Stomach (tissue), 9 donors: ENCODE data around the gene ANKRA2. TPM values are rescaled to one million over a fixed set of nuclear protein-coding genes. Genes with fewer than 3 reads are reported as not detected.
"Not testable (repeated sequence)": the region's sequence is repeated elsewhere in the genome, so short reads cannot be mapped to it uniquely, and the experiment has no call there.

ENCODE experiments used
- DNase-seq, 2 donors: peaks; one replicate each; pipeline versions ENCODE4 v3.0.0 to v3.0.0-alpha.2; 2013 to 2019
- H3K27ac ChIP-seq, 5 donors: fragments of 200-600 bp in 4 of 5; sonication (generic) in 4 of 5; one replicate each; pipeline ENCODE4 v1.5.1; 2013 to 2019; ENCODE audit warnings: mild to moderate bottlenecking in 1 of 5, moderate library complexity in 1 of 5
- H3K27me3 ChIP-seq, 3 donors: fragments of 200-600 bp; sonication (generic); one replicate each; pipeline ENCODE4 v1.5.1; 2017 to 2019; ENCODE audit warnings: mixed run types in 1 of 3
- H3K36me3 ChIP-seq, 4 donors: fragments of 200-600 bp; sonication (generic); 1 replicate in 3 of 4; 2 replicates in 1 of 4; pipeline ENCODE4 v1.5.1; 2016 to 2019
- H3K4me1 ChIP-seq, 4 donors: fragments of 200-600 bp; sonication (generic); one replicate each; pipeline ENCODE4 v1.5.1; 2016 to 2019
- H3K4me3 ChIP-seq, 4 donors: fragments of 200-600 bp; sonication (generic) in 3 of 4; one replicate each; pipeline ENCODE4 v1.5.1; 2016 to 2019; ENCODE audit warnings: mild to moderate bottlenecking in 1 of 4
- H3K9me3 ChIP-seq, 4 donors: fragments of 200-600 bp; sonication (generic); one replicate each; pipeline ENCODE4 v1.5.1; 2016 to 2019
- EP300 ChIP-seq: sonication (generic); formaldehyde crosslinking; IDR thresholded peaks from one replicate; pipeline ENCODE4 v1.6.1; 2017; ENCODE audit warnings: antibody characterized with exemption
- POLR2A ChIP-seq, 4 donors: fragments of 450-650 bp; IDR thresholded peaks; one replicate each; pipeline ENCODE4 v1.6.1; 2016; ENCODE audit warnings: antibody characterized with exemption in 4 of 4, control low read depth in 2 of 4, mild to moderate bottlenecking in 1 of 4, moderate library complexity in 1 of 4
- POLR2AphosphoS5 ChIP-seq, 3 donors: sonication (generic); formaldehyde crosslinking; IDR thresholded peaks; one replicate each; pipeline ENCODE4 v1.6.1; 2016; ENCODE audit warnings: antibody characterized with exemption in 3 of 3
- WGBS, 5 donors: extraction: QIAGEN DNeasy Blood & Tissue Kit in 3 of 5; methylation state at CpG; one replicate each; pipeline versions ENCODE4 v1.1.5 to v1.1.7; 2013 to 2018; 5-methylcytosine and 5-hydroxymethylcytosine counted together
- intact Hi-C: fragments of 100-400 bp; cut with DNase I; formaldehyde crosslinking; loops from one replicate; pipeline ENCODE4 v1.15.1; 2023; ENCODE audit warnings: low total_unique reads
- polyA plus RNA-seq, 3 donors: library from polyadenylated mRNA; stranded (reverse); fragments of 200-250 nt; gene quantifications; one replicate each; pipeline ENCODE4 v1.2.3, GENCODE V29; 2013
- total RNA-seq, 5 donors: library from RNA; depleted of rRNA; stranded (reverse); fragments of >200 nt; gene quantifications; one replicate each; pipeline versions ENCODE4 v1.1.0 to v1.2.3, GENCODE V29; 2014 to 2016
- TF ChIP-seq, protein P1 (sequence below), 7 experiments: fragments of 450-650 bp in 4 of 7; fragments of 200-600 bp in 3 of 7; sonication (generic) in 3 of 7; IDR thresholded peaks; one replicate each; pipeline ENCODE4 v1.5.1; 2016 to 2019; ENCODE audit warnings: antibody characterized with exemption in 7 of 7, control low read depth in 2 of 7, mild to moderate bottlenecking in 1 of 7
- donor health status: healthy with polysubstance abuse.
- donor health status: Bipolar disorder and iron deficiency.
- donor health status: healthy.

ANKRA2 gene
- total and polyA plus RNA-seq, 8 donors = 2.0 to 115 (median 24.0) TPM

DNA sequence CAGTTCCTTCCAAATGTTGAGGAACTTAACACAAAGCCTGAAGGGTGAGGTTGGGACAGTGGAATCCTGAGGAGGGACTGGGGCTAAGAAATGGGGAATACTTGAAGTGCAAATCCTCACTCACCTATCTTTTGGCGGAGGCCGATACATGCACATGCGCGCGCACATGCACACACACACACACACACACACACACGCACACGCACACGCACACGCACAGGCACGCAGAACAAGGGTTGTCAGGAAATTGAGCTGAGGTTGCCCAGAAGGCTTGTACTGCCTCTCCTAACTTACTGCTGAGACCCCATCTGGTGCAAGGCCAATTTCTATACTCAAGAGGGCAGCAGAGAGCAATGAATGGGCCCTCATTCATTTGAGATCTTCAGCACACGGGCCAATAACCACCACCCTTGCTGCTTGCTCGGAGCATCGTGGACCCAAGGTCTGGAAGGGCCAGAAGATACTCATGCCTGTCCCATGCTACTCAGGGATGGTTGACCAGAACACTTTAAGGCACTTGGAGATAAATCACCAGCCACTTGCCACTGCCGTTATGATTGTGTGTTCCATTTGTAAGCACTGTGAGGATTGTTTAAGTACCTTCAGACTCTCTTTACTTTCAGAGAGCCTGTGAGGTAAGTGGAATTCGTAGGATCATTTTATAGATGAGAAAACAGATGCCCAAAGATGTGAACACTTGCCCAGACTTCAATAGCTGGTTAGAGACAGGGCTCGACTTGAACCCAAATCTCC lies 45.7 kb downstream of the ANKRA2 start:
- Histone ChIP-seq H3K36me3 (no peaks in the 10 kb centered on the region), H3K4me1 (peaks cover 12 to 41% (median 18%) of the 10 kb centered on the region in 4 donors), H3K9me3 (no peaks in the 10 kb centered on the region), H3K27me3 (no peaks in the 10 kb centered on the region), H3K4me3 (no peak overlapping the region), H3K27ac (no peak overlapping the region)
- intact Hi-C loops = no loop called here
- no peak for TF ChIP-seq EP300
- TF ChIP-seq, protein P1, sequence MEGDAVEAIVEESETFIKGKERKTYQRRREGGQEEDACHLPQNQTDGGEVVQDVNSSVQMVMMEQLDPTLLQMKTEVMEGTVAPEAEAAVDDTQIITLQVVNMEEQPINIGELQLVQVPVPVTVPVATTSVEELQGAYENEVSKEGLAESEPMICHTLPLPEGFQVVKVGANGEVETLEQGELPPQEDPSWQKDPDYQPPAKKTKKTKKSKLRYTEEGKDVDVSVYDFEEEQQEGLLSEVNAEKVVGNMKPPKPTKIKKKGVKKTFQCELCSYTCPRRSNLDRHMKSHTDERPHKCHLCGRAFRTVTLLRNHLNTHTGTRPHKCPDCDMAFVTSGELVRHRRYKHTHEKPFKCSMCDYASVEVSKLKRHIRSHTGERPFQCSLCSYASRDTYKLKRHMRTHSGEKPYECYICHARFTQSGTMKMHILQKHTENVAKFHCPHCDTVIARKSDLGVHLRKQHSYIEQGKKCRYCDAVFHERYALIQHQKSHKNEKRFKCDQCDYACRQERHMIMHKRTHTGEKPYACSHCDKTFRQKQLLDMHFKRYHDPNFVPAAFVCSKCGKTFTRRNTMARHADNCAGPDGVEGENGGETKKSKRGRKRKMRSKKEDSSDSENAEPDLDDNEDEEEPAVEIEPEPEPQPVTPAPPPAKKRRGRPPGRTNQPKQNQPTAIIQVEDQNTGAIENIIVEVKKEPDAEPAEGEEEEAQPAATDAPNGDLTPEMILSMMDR (IDR thresholded peaks at IDR 0.05) = peak in 5 of 7 experiments; percentile 44 to 88 (median 67)
- TF ChIP-seq POLR2A (IDR thresholded peaks at IDR 0.05) = no peak
- peak in 1 of 3 donors; percentile 33 for TF ChIP-seq POLR2AphosphoS5 (IDR thresholded peaks at IDR 0.05)
- peak; percentile 74 to 91 for DNase-seq
- 9 to 17% (median 9%) methylated on average over 14 to 16 of the region's 16 CpGs for WGBS, 5 donors

DNA sequence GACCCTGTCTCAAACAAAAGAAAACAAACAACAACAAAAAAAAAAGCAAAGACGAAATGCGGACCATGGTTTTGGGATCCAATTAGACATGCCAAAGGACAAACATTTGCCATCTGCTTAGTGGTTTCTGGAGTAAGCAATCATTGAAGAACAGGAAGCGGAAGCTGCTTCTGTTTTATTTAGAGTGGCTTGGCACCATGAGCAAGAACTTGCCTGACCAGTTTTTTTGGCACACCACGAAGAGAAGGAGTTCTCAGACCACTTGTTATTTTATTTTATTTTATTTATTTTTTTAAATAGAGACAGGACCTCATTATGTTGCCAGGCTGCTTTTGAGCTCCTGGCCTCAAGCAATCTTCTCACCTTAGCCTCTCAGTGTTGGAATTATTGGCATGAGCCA lies 50.2 kb downstream of the ANKRA2 start:
- Histone ChIP-seq H3K27me3 (no peaks in the 10 kb centered on the region), H3K9me3 (no peaks in the 10 kb centered on the region), H3K4me1 (peaks cover 17 to 45% (median 23%) of the 10 kb centered on the region in 4 donors), H3K36me3 (no peaks in the 10 kb centered on the region), H3K27ac (peak overlapping the region; percentile 59 to 89 (median 70)), H3K4me3 (no peak overlapping the region)
- intact Hi-C loops = no loop called here
- 17 to 33% (median 23%) methylated on average over 4 of the region's 4 CpGs for WGBS, 5 donors
- DNase-seq = peak; percentile 75 to 78
- TF ChIP-seq, protein P1 (IDR thresholded peaks at IDR 0.05) = no peak
- no peak for TF ChIP-seq POLR2A (IDR thresholded peaks at IDR 0.05)
- no peak for TF ChIP-seq EP300
- TF ChIP-seq POLR2AphosphoS5 (IDR thresholded peaks at IDR 0.05) = peak in 1 of 3 donors; percentile 53

DNA sequence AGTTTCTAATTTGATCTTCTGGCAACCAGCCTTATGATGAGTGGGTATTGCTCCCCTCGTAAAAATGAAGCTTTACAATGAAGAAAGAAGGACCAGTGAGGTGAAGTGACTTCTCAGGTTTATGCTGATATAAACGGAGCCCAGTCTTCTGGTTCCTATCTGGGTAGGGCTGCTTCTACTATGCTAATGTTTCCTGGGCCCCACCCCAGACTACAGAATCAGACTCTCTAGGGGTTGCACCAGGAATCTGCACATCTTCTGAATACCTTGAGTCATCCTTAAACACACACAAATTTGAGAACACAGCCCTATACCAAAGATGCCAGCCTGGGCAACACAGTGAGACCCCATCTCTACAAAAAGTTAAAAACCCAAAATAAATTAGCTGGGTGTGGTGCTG lies 51.0 kb downstream of the ANKRA2 start:
- H3K9me3 ChIP-seq = no peaks in the 10 kb centered on the region
- H3K27ac ChIP-seq = peak overlapping the region; percentile 59 to 87 (median 70)
- no peak for DNase-seq
- no peaks in the 10 kb centered on the region for H3K27me3 ChIP-seq
- H3K4me1 ChIP-seq = peaks cover 17 to 38% (median 20%) of the 10 kb centered on the region in 4 donors
- H3K36me3 ChIP-seq = no peaks in the 10 kb centered on the region
- intact Hi-C loops = no loop called here
- TF ChIP-seq POLR2AphosphoS5 (IDR thresholded peaks at IDR 0.05) (no peak), POLR2A (IDR thresholded peaks at IDR 0.05) (no peak), EP300 (no peak)
- TF ChIP-seq, protein P1 (IDR thresholded peaks at IDR 0.05) = no peak
- 29 to 64% (median 56%) methylated on average over 2 of the region's 2 CpGs for WGBS, 5 donors
- no peak overlapping the region for H3K4me3 ChIP-seq

GRCh38 chr5:73513996-73514395 lies 51.4 kb downstream of the ANKRA2 start:
- Histone ChIP-seq H3K4me3 (no peak overlapping the region), H3K4me1 (peaks cover 15 to 35% (median 20%) of the 10 kb centered on the region in 4 donors), H3K27ac (peak overlapping the region; percentile 59 to 87 (median 70)), H3K36me3 (no peaks in the 10 kb centered on the region), H3K27me3 (no peaks in the 10 kb centered on the region), H3K9me3 (no peaks in the 10 kb centered on the region)
- TF ChIP-seq POLR2A (IDR thresholded peaks at IDR 0.05) (no peak), POLR2AphosphoS5 (IDR thresholded peaks at IDR 0.05) (peak in 2 of 3 donors; percentile 49 to 64)
- TF ChIP-seq, protein P1 (IDR thresholded peaks at IDR 0.05) = no peak
- intact Hi-C loops = no loop called here
- 39 to 61% (median 49%) methylated on average over 3 of the region's 3 CpGs for WGBS, 5 donors
- peak; percentile 52 to 73 for DNase-seq

GRCh38 chr5:73508521-73508920 lies 56.9 kb downstream of the ANKRA2 start:
- intact Hi-C loops = not testable (repeated sequence)
- 94 to 98% (median 97%) methylated on average over 26 of the region's 26 CpGs for WGBS, 5 donors

More at GRCh38 chr5:73508521-73508920, 56.9 kb downstream of the ANKRA2 start:
- not testable (repeated sequence) for H3K9me3 ChIP-seq, DNase-seq, H3K27me3 ChIP-seq, H3K4me3 ChIP-seq, H3K27ac ChIP-seq
- peaks cover 30 to 35% (median 32%) of the 10 kb centered on the region in 4 donors for H3K36me3 ChIP-seq
- peaks cover 0 to 29% (median 15%) of the 10 kb centered on the region in 4 donors for H3K4me1 ChIP-seq
